GM12878 (cell line): ENCODE results near the gene B4GALT4. TPM values are rescaled to one million over a fixed set of nuclear protein-coding genes. Genes with fewer than 3 reads are reported as not detected.

ENCODE experiments used
- ATAC-seq: fragments of 200-7000 bp; cut with Tn5 transposase; 3 replicates; pipeline ENCODE4 v1.9.1; 2020; ENCODE audit warnings: mild to moderate bottlenecking, moderate library complexity
- BruUV-seq: library from RNA; stranded (reverse); fragments of 400-500 nt; replicated peaks from 2 replicates; lab custom pipeline; 2021; lab: Mats Ljungman, UMichigan
- CTCF ChIA-PET: fragments of 300-600 bp; sonication (Branson Sonifier 250); formaldehyde crosslinking; extraction: SDS; loops from one replicate; lab custom pipeline; 2021; ENCODE audit warnings: inconsistent platforms; lab: Yijun Ruan, JAX
- POLR2A ChIA-PET: fragments of 350-600 bp; formaldehyde crosslinking; extraction: SDS; loops from one replicate; lab custom pipeline; 2021; ENCODE audit warnings: inconsistent platforms; lab: Charles Lee
- RAD21 ChIA-PET: fragments of 300-600 bp; sonication (Branson Sonifier 250); formaldehyde crosslinking; loops from one replicate; lab custom pipeline; 2023; ENCODE audit warnings: antibody characterized with exemption; ENCODE audit not compliant: unreplicated experiment; lab: Charles Lee
- SMC1A ChIA-PET: fragments of 300-600 bp; sonication (Branson Sonifier 250); formaldehyde crosslinking; loops from one replicate; lab custom pipeline; 2023; ENCODE audit not compliant: unreplicated experiment, uncharacterized antibody; lab: Charles Lee
- DNase-seq: peaks from one replicate; pipeline ENCODE4 v3.0.0-alpha.2; 2011; ENCODE audit warnings: low read depth, low spot score
- FAIRE-seq: peaks from 3 replicates; lab custom pipeline; 2011; peaks lifted over from hg19 to GRCh38; lab: Jason Lieb, UNC
- H2AFZ ChIP-seq: 2 replicates; pipeline ENCODE4 v1.6.0; 2011; ENCODE audit warnings: low read depth, low read length, control low read depth; ENCODE audit not compliant: control insufficient read depth
- H3K27ac ChIP-seq: 2 replicates; pipeline ENCODE4 v1.5.1; 2011; ENCODE audit warnings: control low read depth; ENCODE audit not compliant: control insufficient read depth, insufficient read depth
- H3K27me3 ChIP-seq, 2 experiments: replicated peaks in 1 of 2; 2 replicates each; pipeline versions ENCODE4 v1.6.0 to v1.6.1; 2011; ENCODE audit warnings: low read length in 1 of 2; ENCODE audit not compliant: control insufficient read depth in 2 of 2, insufficient read depth in 2 of 2
- H3K36me3 ChIP-seq, 2 experiments: 2 replicates each; pipeline ENCODE4 v1.5.1; 2011; ENCODE audit warnings: low read length in 1 of 2; ENCODE audit not compliant: control insufficient read depth in 2 of 2, insufficient read depth in 2 of 2
- H3K4me1 ChIP-seq: 2 replicates; pipeline ENCODE4 v1.6.1; 2011; ENCODE audit warnings: mild to moderate bottlenecking, low read length, moderate library complexity, mixed read lengths; ENCODE audit not compliant: control insufficient read depth, insufficient read depth
- H3K4me2 ChIP-seq: 2 replicates; pipeline ENCODE4 v1.6.0; 2011; ENCODE audit warnings: control low read depth; ENCODE audit not compliant: control insufficient read depth, insufficient read depth
- H3K4me3 ChIP-seq: fragments of 200-600 bp; sonication (generic); 2 replicates; pipeline ENCODE4 v1.5.1; 2016
- H3K79me2 ChIP-seq: 2 replicates; pipeline ENCODE4 v1.6.0; 2011; ENCODE audit warnings: low read length; ENCODE audit not compliant: control insufficient read depth, insufficient read depth
- H3K9ac ChIP-seq: 2 replicates; pipeline ENCODE4 v1.8.0; 2011; ENCODE audit warnings: low read length, control low read depth, mixed read lengths; ENCODE audit not compliant: control insufficient read depth, insufficient read depth
- H3K9me3 ChIP-seq: replicated peaks from 3 replicates; pipeline ENCODE4 v1.5.1; 2011; ENCODE audit warnings: mild to moderate bottlenecking, low read length; ENCODE audit not compliant: control insufficient read depth, insufficient read depth
- H4K20me1 ChIP-seq: 2 replicates; pipeline ENCODE4 v1.6.0; 2011; ENCODE audit not compliant: control insufficient read depth, insufficient read depth
- CEBPB ChIP-seq, 2 experiments: fragments of 150-350 bp in 1 of 2; IDR thresholded peaks; 2 replicates each; pipeline ENCODE4 v1.6.1; 2012 to 2014; ENCODE audit warnings: low read depth in 2 of 2, low read length in 2 of 2, borderline replicate concordance in 1 of 2, inconsistent platforms in 1 of 2
- CHD1 ChIP-seq: IDR thresholded peaks from 2 replicates; pipeline ENCODE4 v1.6.1; 2012; ENCODE audit warnings: low read depth, low read length, improper control_type of control experiment
- DPF2 ChIP-seq: fragments of 450-650 bp; IDR thresholded peaks from 2 replicates; pipeline ENCODE4 v1.6.1; 2017; ENCODE audit warnings: mild to moderate bottlenecking
- EGR1 ChIP-seq, 2 experiments: IDR thresholded peaks; 1 replicate in 1 of 2; 2 replicates in 1 of 2; pipeline ENCODE4 v1.6.1; 2011 to 2012; ENCODE audit warnings: low read depth in 2 of 2, low read length in 2 of 2, borderline replicate concordance in 1 of 2, mild to moderate bottlenecking in 1 of 2, moderate library complexity in 1 of 2
- FOXK2 ChIP-seq: fragments of 450-650 bp; IDR thresholded peaks from 2 replicates; pipeline ENCODE4 v1.6.1; 2017; ENCODE audit warnings: mild to moderate bottlenecking, moderate library complexity
- IKZF1 ChIP-seq: fragments of 450-650 bp; conservative IDR thresholded peaks from 2 replicates; pipeline ENCODE4 v1.6.1; 2017; ENCODE audit warnings: antibody characterized with exemption, mild to moderate bottlenecking
- MTA3 ChIP-seq: IDR thresholded peaks from 2 replicates; pipeline ENCODE4 v1.6.1; 2012; ENCODE audit warnings: low read length, inconsistent platforms, borderline replicate concordance
- NR2C1 ChIP-seq: fragments of 450-650 bp; IDR thresholded peaks from 2 replicates; pipeline ENCODE4 v1.6.1; 2017; ENCODE audit warnings: antibody characterized with exemption, mild to moderate bottlenecking, moderate library complexity
- NR2C2 ChIP-seq: IDR thresholded peaks from 2 replicates; pipeline ENCODE4 v1.6.1; 2011; ENCODE audit warnings: borderline replicate concordance, low read depth; ENCODE audit not compliant: control insufficient read depth, insufficient read length
- NRF1 ChIP-seq: conservative IDR thresholded peaks from 2 replicates; pipeline ENCODE4 v1.6.1; 2011; ENCODE audit warnings: mild to moderate bottlenecking, low read depth, low read length, improper control_type of control experiment
- POLR2AphosphoS5 ChIP-seq: IDR thresholded peaks from 2 replicates; pipeline ENCODE4 v1.6.1; 2011; ENCODE audit warnings: mild to moderate bottlenecking, low read length, inconsistent platforms
- SMAD5 ChIP-seq: IDR thresholded peaks from 2 replicates; pipeline ENCODE4 v1.6.1; 2016; ENCODE audit warnings: antibody characterized with exemption, low read depth
- TARDBP ChIP-seq: IDR thresholded peaks from 2 replicates; pipeline ENCODE4 v1.6.1; 2016; ENCODE audit warnings: borderline replicate concordance
- TCF7 ChIP-seq: IDR thresholded peaks from 2 replicates; pipeline ENCODE4 v1.6.1; 2014; ENCODE audit warnings: antibody characterized with exemption, borderline replicate concordance
- WGBS: methylation state at CpG from one replicate; pipeline ENCODE4 v1.1.6; 2016; ENCODE audit warnings: low lambda C conversion rate; ENCODE audit not compliant: insufficient replicate concordance, insufficient coverage; ENCODE audit errors: missing lambda C conversion rate; 5-methylcytosine and 5-hydroxymethylcytosine counted together
- in situ Hi-C: fragments of 300-500 bp; cut with MboI; formaldehyde crosslinking; loops from 9 replicates; pipeline ENCODE4 v1.14.3; 2018; ENCODE audit warnings: mixed read lengths
- intact Hi-C: fragments of 100-400 bp; cut with micrococcal nuclease; formaldehyde crosslinking; loops from one replicate; pipeline ENCODE4 v1.14.2; 2022; ENCODE audit not compliant: unreplicated experiment
- polyA plus RNA-seq, 11 experiments: library from polyadenylated mRNA; depleted of rRNA in 4 of 11; unstranded in 6 of 11; stranded (reverse) in 5 of 11; fragments of >200 nt; fragmentation: Nextera tagmentation in 4 of 11; fragmentation: Illumina TruSeq in 1 of 11; extraction: Ambion mirVana in 4 of 11; extraction: Trizol in 1 of 11; gene quantifications; 1 replicate in 1 of 11; 2 replicates in 10 of 11; pipeline versions ENCODE4 v1.2.1 to v1.2.3, GENCODE V29; 2011 to 2016; ENCODE audit warnings: inconsistent platforms in 2 of 11, missing spikeins in 2 of 11, low read depth in 1 of 11
- total RNA-seq, 4 experiments: library from RNA; depleted of rRNA in 3 of 4; stranded (reverse); fragments of >200 nt in 3 of 4; fragmentation: Illumina TruSeq in 1 of 4; extraction: Trizol in 1 of 4; gene quantifications; 2 replicates each; pipeline versions ENCODE4 v1.2.1 to v1.2.3, GENCODE V29; 2013 to 2021
- TF ChIP-seq, protein P1 (sequence below): fragments of 150-350 bp; IDR thresholded peaks from 2 replicates; pipeline ENCODE4 v1.6.1; 2014; ENCODE audit warnings: mild to moderate bottlenecking, low read depth, low read length
- TF ChIP-seq, protein P2 (sequence below): fragments of 450-650 bp; IDR thresholded peaks from 2 replicates; pipeline ENCODE4 v1.6.1; 2018; ENCODE audit warnings: mild to moderate bottlenecking, low read depth, moderate library complexity; ENCODE audit not compliant: partially characterized antibody
- TF ChIP-seq, protein P3 (sequence below): fragments of 450-650 bp; IDR thresholded peaks from 2 replicates; pipeline ENCODE4 v1.6.1; 2016; ENCODE audit warnings: mild to moderate bottlenecking

B4GALT4 gene
- total and polyA plus RNA-seq, 10 of the 15 experiments (the other 5 are each of a cell fraction or from before 2014, with no cell fraction given) = 8.8 to 16.7 (median 13.1) TPM

DNA sequence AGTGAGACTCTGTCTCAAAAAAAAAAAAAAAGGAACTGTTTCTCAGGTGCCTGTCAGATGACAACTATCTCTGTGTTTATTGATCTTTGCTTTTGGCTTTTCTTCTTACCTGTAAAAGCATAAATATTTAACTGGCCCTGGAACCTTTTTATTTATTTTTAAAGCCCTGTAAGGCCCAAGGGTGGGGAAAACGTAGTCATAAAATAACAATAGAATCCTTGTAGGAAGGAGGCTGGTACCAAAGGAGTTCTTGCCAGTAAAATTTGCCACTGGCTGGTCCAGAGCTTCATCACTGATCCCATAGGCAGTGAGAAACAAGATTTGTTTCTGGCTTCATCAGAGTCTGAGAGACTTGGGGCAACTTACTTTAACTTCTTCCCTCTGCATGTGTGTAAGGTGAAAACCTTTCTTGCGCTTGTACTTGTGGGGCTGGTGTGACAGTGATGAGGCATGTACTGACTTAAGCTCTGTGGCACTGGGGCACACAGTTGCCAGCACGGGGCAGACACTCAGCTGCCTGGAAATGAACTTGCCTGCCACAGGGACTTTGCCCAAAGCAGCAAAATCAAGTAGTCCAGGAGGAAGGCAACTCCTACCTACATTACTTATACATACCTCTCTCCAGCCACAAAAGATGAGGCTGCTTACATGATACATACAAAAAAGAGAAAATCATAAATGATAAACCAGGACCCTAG is 19.6 kb downstream of the B4GALT4 start:
- intact Hi-C loops = no loop called here
- FAIRE-seq (no peak), ATAC-seq (no peak)

More for the DNA sequence above, 19.6 kb downstream of the B4GALT4 start:
- H3K27ac ChIP-seq = no peak overlapping the region
- RAD21 ChIA-PET = no interaction called here
- H3K4me3 ChIP-seq = no peak overlapping the region
- H3K79me2 ChIP-seq = no peaks in the 10 kb centered on the region
- H2AFZ ChIP-seq = no peak overlapping the region
- 62% methylated on average over 3 of the region's 3 CpGs for WGBS
- no peaks in the 10 kb centered on the region for H3K27me3 ChIP-seq
- DNase-seq = no peak
- no peak overlapping the region for H3K4me2 ChIP-seq
- no peaks in the 10 kb centered on the region for H4K20me1 ChIP-seq
- H3K36me3 ChIP-seq = peaks cover 9 to 15% of the 10 kb centered on the region in 2 experiments
- H3K9me3 ChIP-seq = no peaks in the 10 kb centered on the region
- no peaks in the 10 kb centered on the region for H3K4me1 ChIP-seq
- POLR2A ChIA-PET = no interaction called here
- no TSS peak for BruUV-seq
- in situ Hi-C loops = no loop called here
- SMC1A ChIA-PET = interaction anchor here (1.7 kb wide), 1 partner anchor 20 kb away, joined by 5 read pairs; the partner anchor contains the start of gene B4GALT4
- no peak overlapping the region for H3K9ac ChIP-seq
- CTCF ChIA-PET = no interaction called here
- TF ChIP-seq IKZF1 (no peak), TARDBP (no peak), SMAD5 (no peak), DPF2 (no peak), NR2C2 (no peak), TCF7 (no peak), CEBPB (IDR thresholded peaks at IDR 0.05; ENCODE audit: borderline replicate concordance in 1 of 2, low read depth in 2 of 2, low read length in 2 of 2) (no peak), FOXK2 (no peak), NR2C1 (no peak), MTA3 (no peak), NRF1 (no peak), CHD1 (no peak), EGR1 (IDR thresholded peaks at IDR 0.05; ENCODE audit: borderline replicate concordance in 1 of 2, low read depth in 2 of 2, low read length in 2 of 2) (no peak), POLR2AphosphoS5 (no peak)
- TF ChIP-seq, protein P1, sequence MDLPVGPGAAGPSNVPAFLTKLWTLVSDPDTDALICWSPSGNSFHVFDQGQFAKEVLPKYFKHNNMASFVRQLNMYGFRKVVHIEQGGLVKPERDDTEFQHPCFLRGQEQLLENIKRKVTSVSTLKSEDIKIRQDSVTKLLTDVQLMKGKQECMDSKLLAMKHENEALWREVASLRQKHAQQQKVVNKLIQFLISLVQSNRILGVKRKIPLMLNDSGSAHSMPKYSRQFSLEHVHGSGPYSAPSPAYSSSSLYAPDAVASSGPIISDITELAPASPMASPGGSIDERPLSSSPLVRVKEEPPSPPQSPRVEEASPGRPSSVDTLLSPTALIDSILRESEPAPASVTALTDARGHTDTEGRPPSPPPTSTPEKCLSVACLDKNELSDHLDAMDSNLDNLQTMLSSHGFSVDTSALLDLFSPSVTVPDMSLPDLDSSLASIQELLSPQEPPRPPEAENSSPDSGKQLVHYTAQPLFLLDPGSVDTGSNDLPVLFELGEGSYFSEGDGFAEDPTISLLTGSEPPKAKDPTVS = no peak
- TF ChIP-seq, protein P2, sequence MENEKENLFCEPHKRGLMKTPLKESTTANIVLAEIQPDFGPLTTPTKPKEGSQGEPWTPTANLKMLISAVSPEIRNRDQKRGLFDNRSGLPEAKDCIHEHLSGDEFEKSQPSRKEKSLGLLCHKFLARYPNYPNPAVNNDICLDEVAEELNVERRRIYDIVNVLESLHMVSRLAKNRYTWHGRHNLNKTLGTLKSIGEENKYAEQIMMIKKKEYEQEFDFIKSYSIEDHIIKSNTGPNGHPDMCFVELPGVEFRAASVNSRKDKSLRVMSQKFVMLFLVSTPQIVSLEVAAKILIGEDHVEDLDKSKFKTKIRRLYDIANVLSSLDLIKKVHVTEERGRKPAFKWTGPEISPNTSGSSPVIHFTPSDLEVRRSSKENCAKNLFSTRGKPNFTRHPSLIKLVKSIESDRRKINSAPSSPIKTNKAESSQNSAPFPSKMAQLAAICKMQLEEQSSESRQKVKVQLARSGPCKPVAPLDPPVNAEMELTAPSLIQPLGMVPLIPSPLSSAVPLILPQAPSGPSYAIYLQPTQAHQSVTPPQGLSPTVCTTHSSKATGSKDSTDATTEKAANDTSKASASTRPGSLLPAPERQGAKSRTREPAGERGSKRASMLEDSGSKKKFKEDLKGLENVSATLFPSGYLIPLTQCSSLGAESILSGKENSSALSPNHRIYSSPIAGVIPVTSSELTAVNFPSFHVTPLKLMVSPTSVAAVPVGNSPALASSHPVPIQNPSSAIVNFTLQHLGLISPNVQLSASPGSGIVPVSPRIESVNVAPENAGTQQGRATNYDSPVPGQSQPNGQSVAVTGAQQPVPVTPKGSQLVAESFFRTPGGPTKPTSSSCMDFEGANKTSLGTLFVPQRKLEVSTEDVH = no peak
- TF ChIP-seq, protein P3, sequence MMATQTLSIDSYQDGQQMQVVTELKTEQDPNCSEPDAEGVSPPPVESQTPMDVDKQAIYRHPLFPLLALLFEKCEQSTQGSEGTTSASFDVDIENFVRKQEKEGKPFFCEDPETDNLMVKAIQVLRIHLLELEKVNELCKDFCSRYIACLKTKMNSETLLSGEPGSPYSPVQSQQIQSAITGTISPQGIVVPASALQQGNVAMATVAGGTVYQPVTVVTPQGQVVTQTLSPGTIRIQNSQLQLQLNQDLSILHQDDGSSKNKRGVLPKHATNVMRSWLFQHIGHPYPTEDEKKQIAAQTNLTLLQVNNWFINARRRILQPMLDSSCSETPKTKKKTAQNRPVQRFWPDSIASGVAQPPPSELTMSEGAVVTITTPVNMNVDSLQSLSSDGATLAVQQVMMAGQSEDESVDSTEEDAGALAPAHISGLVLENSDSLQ = no peak
